ENCODE measurements around the gene HARS2. TPM values are rescaled to one million over a fixed set of nuclear protein-coding genes. Genes with fewer than 3 reads are reported as not detected.

Gene HARS2
- total and polyA plus RNA-seq, 2 donors from 2014 or later: 26.7 to 27.6 TPM

- Histone ChIP-seq H3K4me3 (ENCODE audit: low read length in 3 of 3) (no peak overlapping the region), H3K9ac (ENCODE audit: low read length in 3 of 3) (no peak overlapping the region), H3K27ac (ENCODE audit: low read depth in 2 of 2, low read length in 2 of 2) (no peak overlapping the region), H3K27me3 (ENCODE audit: control insufficient read depth, insufficient read depth, low read length) (no peaks in the 10 kb centered on the region), H3K9me3 (ENCODE audit: control insufficient read depth in 2 of 3, insufficient read depth in 1 of 3, low read length in 3 of 3) (peaks cover 0 to 8% (median 0%) of the 10 kb centered on the region in 3 donors), H3K36me3 (ENCODE audit: control insufficient read depth in 2 of 3, insufficient read depth in 3 of 3, low read length in 3 of 3) (no peaks in the 10 kb centered on the region), H3K4me1 (ENCODE audit: control insufficient read depth in 2 of 3, insufficient read depth in 2 of 3, low read depth in 1 of 3, low read length in 3 of 3) (no peaks in the 10 kb centered on the region)
- TF ChIP-seq CTCF (IDR thresholded peaks at IDR 0.05; ENCODE audit: borderline replicate concordance, extremely low read depth, insufficient read depth): no peak
- intact Hi-C loops (cut with DNase I): no loop called here
- FAIRE-seq: no peak
- no peak for DNase-seq
Measured at GRCh38 chr5:140741967-140742366, 50.7 kb downstream of the HARS2 start.

Small RNAs within 50 kb of the gene (microRNA-seq; reads per million reads assigned to microRNA genes)
- not detected for gene MIR3655

Other genes with a start within 250 kb of the HARS2 start
- 22.6 TPM for gene EIF4EBP3, start 143.8 kb upstream of the HARS2 start, total RNA-seq
- 48.8 TPM for gene EIF4EBP3, start 143.8 kb upstream of the HARS2 start, polyA plus RNA-seq (ENCODE audit: insufficient read depth, low read depth, low replicate concordance)
- gene SRA1, start 134.0 kb upstream of the HARS2 start, total RNA-seq: 31.3 TPM
- 52.4 TPM for gene SRA1, start 134.0 kb upstream of the HARS2 start, polyA plus RNA-seq (ENCODE audit: insufficient read depth, low read depth, low replicate concordance)
- gene APBB3, start 126.9 kb upstream of the HARS2 start, total RNA-seq: 33.9 TPM
- gene APBB3, start 126.9 kb upstream of the HARS2 start, polyA plus RNA-seq (ENCODE audit: insufficient read depth, low read depth, low replicate concordance): 19.6 TPM
- 89.9 TPM for gene SLC35A4, start 126.6 kb upstream of the HARS2 start, total RNA-seq
- gene SLC35A4, start 126.6 kb upstream of the HARS2 start, polyA plus RNA-seq (ENCODE audit: insufficient read depth, low read depth, low replicate concordance): 71.2 TPM
- 68.8 TPM for gene CD14, start 58.3 kb upstream of the HARS2 start, total RNA-seq
- gene CD14, start 58.3 kb upstream of the HARS2 start, polyA plus RNA-seq (ENCODE audit: insufficient read depth, low read depth, low replicate concordance): 43.8 TPM
- gene TMCO6, start 52.0 kb upstream of the HARS2 start, total RNA-seq: 19.0 TPM
- 7.6 TPM for gene TMCO6, start 52.0 kb upstream of the HARS2 start, polyA plus RNA-seq (ENCODE audit: insufficient read depth, low read depth, low replicate concordance)
- 56.8 TPM for gene NDUFA2, start 43.8 kb upstream of the HARS2 start, total RNA-seq
- 326 TPM for gene NDUFA2, start 43.8 kb upstream of the HARS2 start, polyA plus RNA-seq (ENCODE audit: insufficient read depth, low read depth, low replicate concordance)
- 76.9 TPM for gene IK, start 43.6 kb upstream of the HARS2 start, total RNA-seq
- gene IK, start 43.6 kb upstream of the HARS2 start, polyA plus RNA-seq (ENCODE audit: insufficient read depth, low read depth, low replicate concordance): 72.5 TPM
- 20.8 TPM for gene WDR55, start 26.6 kb upstream of the HARS2 start, total RNA-seq
- 13.7 TPM for gene WDR55, start 26.6 kb upstream of the HARS2 start, polyA plus RNA-seq (ENCODE audit: insufficient read depth, low read depth, low replicate concordance)
- 1.0 TPM for gene DND1, start 17.9 kb upstream of the HARS2 start, total RNA-seq
- gene DND1, start 17.9 kb upstream of the HARS2 start, polyA plus RNA-seq (ENCODE audit: insufficient read depth, low read depth, low replicate concordance): 0.41 TPM
- 52.2 TPM for gene HARS1, start 85 bp upstream of the HARS2 start, total RNA-seq
- 48.6 TPM for gene HARS1, start 85 bp upstream of the HARS2 start, polyA plus RNA-seq (ENCODE audit: insufficient read depth, low read depth, low replicate concordance)
- gene ZMAT2, start 9.0 kb downstream of the HARS2 start, total RNA-seq: 51.4 TPM
- gene ZMAT2, start 9.0 kb downstream of the HARS2 start, polyA plus RNA-seq (ENCODE audit: insufficient read depth, low read depth, low replicate concordance): 122 TPM
- gene PCDHA1, start 94.7 kb downstream of the HARS2 start, total RNA-seq: 0.13 TPM
- gene PCDHA1, start 94.7 kb downstream of the HARS2 start, polyA plus RNA-seq (ENCODE audit: insufficient read depth, low read depth, low replicate concordance): not detected
- gene PCDHA2, start 103.4 kb downstream of the HARS2 start, total RNA-seq: 0.50 TPM
- gene PCDHA2, start 103.4 kb downstream of the HARS2 start, polyA plus RNA-seq (ENCODE audit: insufficient read depth, low read depth, low replicate concordance): 0.17 TPM
- 1.4 TPM for gene PCDHA3, start 109.6 kb downstream of the HARS2 start, total RNA-seq
- gene PCDHA3, start 109.6 kb downstream of the HARS2 start, polyA plus RNA-seq (ENCODE audit: insufficient read depth, low read depth, low replicate concordance): 0.13 TPM
- 4.1 TPM for gene PCDHA4, start 115.6 kb downstream of the HARS2 start, total RNA-seq
- 1.1 TPM for gene PCDHA4, start 115.6 kb downstream of the HARS2 start, polyA plus RNA-seq (ENCODE audit: insufficient read depth, low read depth, low replicate concordance)
- gene PCDHA5, start 130.2 kb downstream of the HARS2 start, total RNA-seq: 0.91 TPM
- gene PCDHA5, start 130.2 kb downstream of the HARS2 start, polyA plus RNA-seq (ENCODE audit: insufficient read depth, low read depth, low replicate concordance): not detected
- 3.6 TPM for gene PCDHA6, start 136.5 kb downstream of the HARS2 start, total RNA-seq
- 0.80 TPM for gene PCDHA6, start 136.5 kb downstream of the HARS2 start, polyA plus RNA-seq (ENCODE audit: insufficient read depth, low read depth, low replicate concordance)
- gene PCDHA7, start 142.8 kb downstream of the HARS2 start, total RNA-seq: 1.1 TPM
- 0.62 TPM for gene PCDHA7, start 142.8 kb downstream of the HARS2 start, polyA plus RNA-seq (ENCODE audit: insufficient read depth, low read depth, low replicate concordance)
- 0.82 TPM for gene PCDHA8, start 149.7 kb downstream of the HARS2 start, total RNA-seq
- gene PCDHA8, start 149.7 kb downstream of the HARS2 start, polyA plus RNA-seq (ENCODE audit: insufficient read depth, low read depth, low replicate concordance): not detected
- gene PCDHA9, start 156.9 kb downstream of the HARS2 start, total RNA-seq: 0.85 TPM
- not detected for gene PCDHA9, start 156.9 kb downstream of the HARS2 start, polyA plus RNA-seq (ENCODE audit: insufficient read depth, low read depth, low replicate concordance)
- gene PCDHA10, start 164.4 kb downstream of the HARS2 start, total RNA-seq: 7.6 TPM
- gene PCDHA10, start 164.4 kb downstream of the HARS2 start, polyA plus RNA-seq (ENCODE audit: insufficient read depth, low read depth, low replicate concordance): 1.7 TPM
- 2.0 TPM for gene PCDHA11, start 177.5 kb downstream of the HARS2 start, total RNA-seq
- 0.77 TPM for gene PCDHA11, start 177.5 kb downstream of the HARS2 start, polyA plus RNA-seq (ENCODE audit: insufficient read depth, low read depth, low replicate concordance)
- gene PCDHA12, start 183.9 kb downstream of the HARS2 start, total RNA-seq: 5.2 TPM
- 1.1 TPM for gene PCDHA12, start 183.9 kb downstream of the HARS2 start, polyA plus RNA-seq (ENCODE audit: insufficient read depth, low read depth, low replicate concordance)
- 1.8 TPM for gene PCDHA13, start 190.7 kb downstream of the HARS2 start, total RNA-seq
- gene PCDHA13, start 190.7 kb downstream of the HARS2 start, polyA plus RNA-seq (ENCODE audit: insufficient read depth, low read depth, low replicate concordance): 0.49 TPM
- gene PCDHAC1, start 234.8 kb downstream of the HARS2 start, total RNA-seq: 2.9 TPM
- gene PCDHAC1, start 234.8 kb downstream of the HARS2 start, polyA plus RNA-seq (ENCODE audit: insufficient read depth, low read depth, low replicate concordance): 0.43 TPM